H1 (cell line): ENCODE measurements around the gene ELP6.

Experiments used
- BRCA1 ChIP-seq: IDR thresholded peaks from 2 replicates; pipeline ENCODE4 v1.6.1; 2012; ENCODE audit warnings: low read depth, low read length, improper control_type of control experiment
- EGR1 ChIP-seq: IDR thresholded peaks from 2 replicates; pipeline ENCODE4 v1.6.1; 2011; ENCODE audit warnings: low read depth, low read length, borderline replicate concordance
- POLR2A ChIP-seq, 2 experiments: IDR thresholded peaks; 1 replicate in 1 of 2; 2 replicates in 1 of 2; pipeline ENCODE4 v1.6.1; 2011; ENCODE audit warnings: low read depth in 2 of 2, low read length in 2 of 2, mild to moderate bottlenecking in 2 of 2; ENCODE audit errors: control extremely low read depth in 1 of 2
- RAD21 ChIP-seq, 2 experiments: IDR thresholded peaks in 1 of 2; conservative IDR thresholded peaks in 1 of 2; 2 replicates each; pipeline ENCODE4 v1.6.1; 2011; ENCODE audit warnings: low read depth in 2 of 2, low read length in 2 of 2, improper control_type of control experiment in 1 of 2, inconsistent platforms in 1 of 2, mild to moderate bottlenecking in 1 of 2, moderate library complexity in 1 of 2
- RBBP5 ChIP-seq: IDR thresholded peaks from 2 replicates; pipeline ENCODE4 v1.7.1; 2012; ENCODE audit warnings: low read depth, mild to moderate bottlenecking, inconsistent platforms, low read length, moderate library complexity, borderline replicate concordance
- SP1 ChIP-seq: IDR thresholded peaks from 2 replicates; pipeline ENCODE4 v1.6.1; 2011; ENCODE audit warnings: low read depth, low read length
- TF ChIP-seq, protein P1 (sequence below), 3 experiments: IDR thresholded peaks; 1 replicate in 2 of 3; 2 replicates in 1 of 3; pipeline versions ENCODE4 v1.5.1 to v1.6.1; 2011; ENCODE audit warnings: low read length in 3 of 3, mild to moderate bottlenecking in 3 of 3, inconsistent platforms in 2 of 3, low read depth in 1 of 3, moderate library complexity in 1 of 3; ENCODE audit not compliant: insufficient read depth in 1 of 3; ENCODE audit errors: control extremely low read depth in 1 of 3
- TF ChIP-seq, protein P2 (sequence below): IDR thresholded peaks from 2 replicates; pipeline ENCODE4 v1.6.1; 2012; ENCODE audit warnings: inconsistent platforms

DNA sequence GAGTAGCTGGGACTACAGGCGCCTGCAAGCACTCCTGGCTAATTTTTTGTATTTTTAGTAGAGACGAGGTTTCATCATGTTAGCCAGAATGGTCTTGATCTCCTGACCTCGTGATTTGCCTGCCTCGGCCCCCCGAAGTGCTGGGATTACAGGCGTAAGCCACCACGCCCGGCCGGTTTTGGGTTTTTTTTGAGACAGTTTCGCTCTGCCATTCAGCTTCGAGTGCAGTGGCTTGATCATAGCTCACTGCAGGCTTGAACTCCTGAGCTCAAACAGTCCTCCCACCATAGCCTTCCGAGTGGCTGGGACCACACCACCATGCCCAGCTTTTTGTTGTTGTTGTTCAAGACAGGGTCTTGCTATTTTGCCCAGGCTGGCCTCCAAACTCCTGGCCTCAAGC is 21.7 kb downstream of the ELP6 start:
- TF ChIP-seq EGR1 (no peak), RBBP5 (no peak), SP1 (no peak), BRCA1 (no peak), RAD21 (IDR thresholded peaks at IDR 0.05 in 1 of 2, conservative IDR thresholded peaks at IDR 0.05 in 1 of 2; ENCODE audit: low read depth in 2 of 2, low read length in 2 of 2) (no peak), POLR2A (IDR thresholded peaks at IDR 0.05; ENCODE audit: control extremely low read depth in 1 of 2, low read depth in 2 of 2, low read length in 2 of 2) (no peak)
- TF ChIP-seq, protein P1, sequence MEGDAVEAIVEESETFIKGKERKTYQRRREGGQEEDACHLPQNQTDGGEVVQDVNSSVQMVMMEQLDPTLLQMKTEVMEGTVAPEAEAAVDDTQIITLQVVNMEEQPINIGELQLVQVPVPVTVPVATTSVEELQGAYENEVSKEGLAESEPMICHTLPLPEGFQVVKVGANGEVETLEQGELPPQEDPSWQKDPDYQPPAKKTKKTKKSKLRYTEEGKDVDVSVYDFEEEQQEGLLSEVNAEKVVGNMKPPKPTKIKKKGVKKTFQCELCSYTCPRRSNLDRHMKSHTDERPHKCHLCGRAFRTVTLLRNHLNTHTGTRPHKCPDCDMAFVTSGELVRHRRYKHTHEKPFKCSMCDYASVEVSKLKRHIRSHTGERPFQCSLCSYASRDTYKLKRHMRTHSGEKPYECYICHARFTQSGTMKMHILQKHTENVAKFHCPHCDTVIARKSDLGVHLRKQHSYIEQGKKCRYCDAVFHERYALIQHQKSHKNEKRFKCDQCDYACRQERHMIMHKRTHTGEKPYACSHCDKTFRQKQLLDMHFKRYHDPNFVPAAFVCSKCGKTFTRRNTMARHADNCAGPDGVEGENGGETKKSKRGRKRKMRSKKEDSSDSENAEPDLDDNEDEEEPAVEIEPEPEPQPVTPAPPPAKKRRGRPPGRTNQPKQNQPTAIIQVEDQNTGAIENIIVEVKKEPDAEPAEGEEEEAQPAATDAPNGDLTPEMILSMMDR (IDR thresholded peaks at IDR 0.05; ENCODE audit: control extremely low read depth in 1 of 3, insufficient read depth in 1 of 3, low read depth in 1 of 3, low read length in 3 of 3) = no peak
- TF ChIP-seq, protein P2, sequence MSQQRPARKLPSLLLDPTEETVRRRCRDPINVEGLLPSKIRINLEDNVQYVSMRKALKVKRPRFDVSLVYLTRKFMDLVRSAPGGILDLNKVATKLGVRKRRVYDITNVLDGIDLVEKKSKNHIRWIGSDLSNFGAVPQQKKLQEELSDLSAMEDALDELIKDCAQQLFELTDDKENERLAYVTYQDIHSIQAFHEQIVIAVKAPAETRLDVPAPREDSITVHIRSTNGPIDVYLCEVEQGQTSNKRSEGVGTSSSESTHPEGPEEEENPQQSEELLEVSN = no peak
